ENCODE measurements around the gene CDH4.
"Not testable (repeated sequence)": the region's sequence is repeated elsewhere in the genome, so short reads cannot be mapped to it uniquely, and the experiment has no call there.

CDH4 gene

GRCh38 chr20:61948056-61948455, 696.0 kb downstream of the CDH4 start:
- DNase-seq, result not testable (repeated sequence)

GRCh38 chr20:61948586-61949362, 696.7 kb downstream of the CDH4 start:
- DNase-seq, result no peak

GRCh38 chr20:61949363-61949713, 697.3 kb downstream of the CDH4 start:
- no peak for DNase-seq

- DNase-seq, result no peak
Observed at GRCh38 chr20:61949714-61950640, 697.9 kb downstream of the CDH4 start.

GRCh38 chr20:61950641-61951071, 698.6 kb downstream of the CDH4 start:
- DNase-seq, result no peak

GRCh38 chr20:61951695-61952533, 699.9 kb downstream of the CDH4 start:
- DNase-seq, result no peak

- DNase-seq, result no peak
Observed at GRCh38 chr20:61953037-61954021, 701.3 kb downstream of the CDH4 start.

GRCh38 chr20:61954276-61955021, 702.4 kb downstream of the CDH4 start:
- no peak for DNase-seq

GRCh38 chr20:61955668-61956395, 703.8 kb downstream of the CDH4 start:
- DNase-seq, result no peak

- DNase-seq, result no peak
Observed at GRCh38 chr20:61956396-61957342, 704.6 kb downstream of the CDH4 start.

- no peak for DNase-seq
Observed at GRCh38 chr20:61957961-61958715, 706.1 kb downstream of the CDH4 start.

GRCh38 chr20:61958773-61959700, 707.0 kb downstream of the CDH4 start:
- no peak for DNase-seq

- no peak for DNase-seq
Observed at GRCh38 chr20:61960836-61961235, 708.8 kb downstream of the CDH4 start.

GRCh38 chr20:61963149-61963548, 711.1 kb downstream of the CDH4 start:
- DNase-seq, result no peak

GRCh38 chr20:61963885-61964674, 712.0 kb downstream of the CDH4 start:
- DNase-seq, result no peak

Measured in activated naive CD4-positive, alpha-beta T cell treated with Interleukin-2 at 50 U/mL for 16 hours (primary cell).